Purkinje cell (primary cell): ENCODE data around the gene KRTAP5-11. TPM values are rescaled to one million over a fixed set of nuclear protein-coding genes. Genes with fewer than 3 reads are reported as not detected.

Experiments
- polyA plus RNA-seq: library from polyadenylated mRNA; unstranded; fragments of >200 nt; fragmentation: Nextera tagmentation; gene quantifications from 2 replicates; pipeline ENCODE4 v1.2.1, GENCODE V29; 2014

Gene KRTAP5-11, protein sequence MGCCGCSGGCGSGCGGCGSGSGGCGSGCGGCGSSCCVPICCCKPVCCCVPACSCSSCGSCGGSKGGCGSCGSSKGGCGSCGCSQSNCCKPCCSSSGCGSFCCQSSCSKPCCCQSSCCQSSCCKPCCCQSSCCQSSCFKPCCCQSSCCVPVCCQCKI
- polyA plus RNA-seq, result 0.81 and 2.2 TPM in 2 replicates

DNA sequence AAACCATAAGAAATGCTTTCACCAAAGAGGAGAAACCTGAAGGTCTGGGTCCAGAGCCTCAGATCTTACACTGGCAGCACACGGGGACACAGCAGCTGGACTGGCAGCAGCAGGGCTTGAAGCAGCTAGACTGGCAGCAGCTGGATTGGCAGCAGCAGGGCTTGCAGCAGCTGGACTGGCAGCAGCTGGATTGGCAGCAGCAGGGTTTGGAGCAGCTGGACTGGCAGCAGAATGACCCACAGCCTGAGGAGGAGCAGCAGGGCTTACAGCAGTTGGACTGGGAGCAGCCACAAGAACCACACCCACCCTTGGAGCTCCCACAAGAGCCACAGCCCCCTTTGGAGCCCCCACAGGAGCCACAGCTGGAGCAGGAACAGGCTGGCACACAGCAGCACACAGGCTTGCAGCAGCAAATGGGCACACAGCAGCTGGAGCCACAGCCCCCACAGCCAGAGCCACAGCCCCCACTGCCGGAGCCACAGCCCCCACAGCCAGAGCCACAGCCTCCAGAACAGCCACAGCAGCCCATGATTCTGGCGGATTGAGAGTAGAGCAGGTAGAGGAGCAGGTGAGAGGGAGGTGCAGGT, at the start of gene KRTAP5-11:
TSS of gene KRTAP5-11 (minus strand) at position 567 of the 587 bp plus-strand sequence. CDS start at position 529, 38 bp downstream.

DNA sequence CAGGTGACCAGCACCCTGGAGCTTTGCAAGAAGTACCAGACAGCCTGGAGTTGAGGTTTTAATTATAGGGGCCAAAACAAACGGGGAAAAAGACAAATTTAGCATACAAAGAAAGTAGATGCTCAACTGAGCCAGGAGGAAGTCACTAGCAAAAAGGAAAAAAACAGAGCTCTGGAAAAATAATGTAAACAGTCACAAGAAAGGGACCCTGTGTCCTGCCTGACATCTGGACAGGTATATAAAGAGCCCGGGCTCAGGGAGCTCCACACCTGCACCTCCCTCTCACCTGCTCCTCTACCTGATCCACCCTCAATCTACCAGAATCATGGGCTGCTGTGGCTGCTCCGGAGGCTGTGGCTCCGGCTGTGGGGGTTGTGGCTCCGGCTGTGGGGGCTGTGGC, 17.4 kb downstream of the KRTAP5-11 start, which contains the start of gene KRTAP5-10:
TSS of gene KRTAP5-10 (plus strand) at position 301 of the 400 bp plus-strand sequence. CDS start at position 326, 25 bp downstream.

DNA sequence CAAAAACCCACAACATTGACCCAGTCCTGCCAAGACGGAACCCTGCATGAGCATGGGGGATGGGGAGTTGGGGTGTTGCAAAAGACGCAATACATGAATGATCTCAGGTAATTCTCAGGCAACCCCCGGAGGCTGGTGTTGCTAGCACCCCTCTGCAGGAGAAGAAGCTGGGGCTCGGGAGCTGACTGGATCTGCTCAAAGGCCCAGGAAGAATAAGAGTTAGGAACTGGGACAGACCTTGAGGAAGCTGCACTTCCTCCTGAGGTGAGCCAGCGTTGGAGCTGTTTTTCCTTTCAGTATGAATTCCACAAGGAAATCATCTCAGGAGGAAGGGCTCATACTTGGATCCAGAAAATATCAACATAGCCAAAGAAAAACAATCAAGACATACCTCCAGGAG, 34.6 kb downstream of the KRTAP5-11 start, which contains the start of gene KRTAP5-9:
TSS of gene KRTAP5-9 (plus strand) at position 301 of the 400 bp plus-strand sequence. CDS start 238 bp downstream, outside the sequence.

DNA sequence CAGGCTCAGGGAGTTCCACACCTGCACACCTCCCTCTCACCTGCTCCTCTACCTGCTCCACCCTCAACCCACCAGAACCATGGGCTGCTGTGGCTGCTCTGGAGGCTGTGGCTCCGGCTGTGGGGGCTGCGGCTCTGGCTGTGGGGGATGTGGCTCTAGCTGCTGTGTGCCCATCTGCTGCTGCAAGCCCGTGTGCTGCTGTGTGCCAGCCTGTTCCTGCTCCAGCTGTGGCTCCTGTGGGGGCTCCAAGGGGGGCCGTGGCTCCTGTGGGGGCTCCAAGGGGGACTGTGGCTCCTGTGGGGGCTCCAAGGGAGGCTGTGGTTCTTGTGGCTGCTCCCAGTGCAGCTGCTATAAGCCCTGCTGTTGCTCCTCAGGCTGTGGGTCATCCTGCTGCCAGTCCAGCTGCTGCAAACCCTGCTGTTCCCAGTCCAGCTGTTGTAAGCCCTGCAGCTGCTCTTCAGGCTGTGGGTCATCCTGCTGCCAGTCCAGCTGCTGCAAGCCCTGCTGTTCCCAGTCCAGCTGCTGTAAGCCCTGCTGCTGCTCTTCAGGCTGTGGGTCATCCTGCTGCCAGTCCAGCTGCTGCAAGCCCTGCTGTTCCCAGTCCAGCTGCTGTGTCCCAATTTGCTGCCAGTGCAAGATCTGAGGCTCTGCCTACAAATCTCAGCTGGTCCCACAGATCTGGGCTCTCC, 44.6 kb downstream of the KRTAP5-11 start, which contains the start of gene KRTAP5-8:
TSS of gene KRTAP5-8 (plus strand) at position 49 of the 689 bp plus-strand sequence. CDS start at position 80, 31 bp downstream.

Other genes starting within 250 kb of the KRTAP5-11 start
- gene DHCR7, start 134.5 kb downstream of the KRTAP5-11 start, polyA plus RNA-seq, result 11.0 and 15.3 TPM in 2 replicates
- 12.3 and 16.0 TPM in 2 replicates for gene NADSYN1, start 129.7 kb downstream of the KRTAP5-11 start, polyA plus RNA-seq
- 2.5 TPM in 1 of 2 replicates, not detected in the other for gene KRTAP5-7, start 55.6 kb downstream of the KRTAP5-11 start, polyA plus RNA-seq
- gene KRTAP5-8, start 44.9 kb downstream of the KRTAP5-11 start, polyA plus RNA-seq, result not detected in 2 replicates
- not detected in 2 replicates for gene KRTAP5-9, start 34.5 kb downstream of the KRTAP5-11 start, polyA plus RNA-seq
- gene KRTAP5-10, start 17.3 kb downstream of the KRTAP5-11 start, polyA plus RNA-seq, result not detected in 2 replicates